GM12878 (cell line): ENCODE results near the gene ZBED4. TPM values are rescaled to one million over a fixed set of nuclear protein-coding genes. Genes with fewer than 3 reads are reported as not detected.

ENCODE experiments used
- ATAC-seq: fragments of 200-7000 bp; cut with Tn5 transposase; 3 replicates; pipeline ENCODE4 v1.9.1; 2020; ENCODE audit warnings: mild to moderate bottlenecking, moderate library complexity
- BruUV-seq: library from RNA; stranded (reverse); fragments of 400-500 nt; replicated peaks from 2 replicates; lab custom pipeline; 2021; lab: Mats Ljungman, UMichigan
- CTCF ChIA-PET: fragments of 300-600 bp; sonication (Branson Sonifier 250); formaldehyde crosslinking; extraction: SDS; loops from one replicate; lab custom pipeline; 2021; ENCODE audit warnings: inconsistent platforms; lab: Yijun Ruan, JAX
- POLR2A ChIA-PET: fragments of 350-600 bp; formaldehyde crosslinking; extraction: SDS; loops from one replicate; lab custom pipeline; 2021; ENCODE audit warnings: inconsistent platforms; lab: Charles Lee
- RAD21 ChIA-PET: fragments of 300-600 bp; sonication (Branson Sonifier 250); formaldehyde crosslinking; loops from one replicate; lab custom pipeline; 2023; ENCODE audit warnings: antibody characterized with exemption; ENCODE audit not compliant: unreplicated experiment; lab: Charles Lee
- SMC1A ChIA-PET: fragments of 300-600 bp; sonication (Branson Sonifier 250); formaldehyde crosslinking; loops from one replicate; lab custom pipeline; 2023; ENCODE audit not compliant: unreplicated experiment, uncharacterized antibody; lab: Charles Lee
- DNase-seq: peaks from one replicate; pipeline ENCODE4 v3.0.0-alpha.2; 2011; ENCODE audit warnings: low read depth, low spot score
- FAIRE-seq: peaks from 3 replicates; lab custom pipeline; 2011; peaks lifted over from hg19 to GRCh38; lab: Jason Lieb, UNC
- H2AFZ ChIP-seq: 2 replicates; pipeline ENCODE4 v1.6.0; 2011; ENCODE audit warnings: low read depth, low read length, control low read depth; ENCODE audit not compliant: control insufficient read depth
- H3K27ac ChIP-seq: 2 replicates; pipeline ENCODE4 v1.5.1; 2011; ENCODE audit warnings: control low read depth; ENCODE audit not compliant: control insufficient read depth, insufficient read depth
- H3K27me3 ChIP-seq, 2 experiments: replicated peaks in 1 of 2; 2 replicates each; pipeline versions ENCODE4 v1.6.0 to v1.6.1; 2011; ENCODE audit warnings: low read length in 1 of 2; ENCODE audit not compliant: control insufficient read depth in 2 of 2, insufficient read depth in 2 of 2
- H3K36me3 ChIP-seq, 2 experiments: 2 replicates each; pipeline ENCODE4 v1.5.1; 2011; ENCODE audit warnings: low read length in 1 of 2; ENCODE audit not compliant: control insufficient read depth in 2 of 2, insufficient read depth in 2 of 2
- H3K4me1 ChIP-seq: 2 replicates; pipeline ENCODE4 v1.6.1; 2011; ENCODE audit warnings: mild to moderate bottlenecking, low read length, moderate library complexity, mixed read lengths; ENCODE audit not compliant: control insufficient read depth, insufficient read depth
- H3K4me2 ChIP-seq: 2 replicates; pipeline ENCODE4 v1.6.0; 2011; ENCODE audit warnings: control low read depth; ENCODE audit not compliant: control insufficient read depth, insufficient read depth
- H3K4me3 ChIP-seq: fragments of 200-600 bp; sonication (generic); 2 replicates; pipeline ENCODE4 v1.5.1; 2016
- H3K79me2 ChIP-seq: 2 replicates; pipeline ENCODE4 v1.6.0; 2011; ENCODE audit warnings: low read length; ENCODE audit not compliant: control insufficient read depth, insufficient read depth
- H3K9ac ChIP-seq: 2 replicates; pipeline ENCODE4 v1.8.0; 2011; ENCODE audit warnings: low read length, control low read depth, mixed read lengths; ENCODE audit not compliant: control insufficient read depth, insufficient read depth
- H3K9me3 ChIP-seq: replicated peaks from 3 replicates; pipeline ENCODE4 v1.5.1; 2011; ENCODE audit warnings: mild to moderate bottlenecking, low read length; ENCODE audit not compliant: control insufficient read depth, insufficient read depth
- H4K20me1 ChIP-seq: 2 replicates; pipeline ENCODE4 v1.6.0; 2011; ENCODE audit not compliant: control insufficient read depth, insufficient read depth
- BCLAF1 ChIP-seq: fragments of 450-650 bp; IDR thresholded peaks from 2 replicates; pipeline ENCODE4 v1.6.1; 2017; ENCODE audit warnings: antibody characterized with exemption, mild to moderate bottlenecking, moderate library complexity
- CEBPB ChIP-seq, 2 experiments: fragments of 150-350 bp in 1 of 2; IDR thresholded peaks; 2 replicates each; pipeline ENCODE4 v1.6.1; 2012 to 2014; ENCODE audit warnings: low read depth in 2 of 2, low read length in 2 of 2, borderline replicate concordance in 1 of 2, inconsistent platforms in 1 of 2
- ELK1 ChIP-seq: IDR thresholded peaks from 2 replicates; pipeline ENCODE4 v1.6.1; 2012; ENCODE audit warnings: low read depth, low read length, improper control_type of control experiment
- EZH2 ChIP-seq: IDR thresholded peaks from 2 replicates; pipeline ENCODE4 v1.6.1; 2012; ENCODE audit warnings: low read depth, mild to moderate bottlenecking, control low read depth, inconsistent platforms, low read length, borderline replicate concordance; ENCODE audit not compliant: control insufficient read depth
- NBN ChIP-seq: fragments of 450-650 bp; IDR thresholded peaks from 2 replicates; pipeline ENCODE4 v1.6.1; 2016
- RUNX3 ChIP-seq: IDR thresholded peaks from 2 replicates; pipeline ENCODE4 v1.6.1; 2012; ENCODE audit warnings: low read length, inconsistent platforms
- STAT1 ChIP-seq: fragments of 450-650 bp; conservative IDR thresholded peaks from 2 replicates; pipeline ENCODE4 v1.6.1; 2014; ENCODE audit warnings: antibody characterized with exemption, mild to moderate bottlenecking
- WGBS: methylation state at CpG from one replicate; pipeline ENCODE4 v1.1.6; 2016; ENCODE audit warnings: low lambda C conversion rate; ENCODE audit not compliant: insufficient replicate concordance, insufficient coverage; ENCODE audit errors: missing lambda C conversion rate; 5-methylcytosine and 5-hydroxymethylcytosine counted together
- in situ Hi-C: fragments of 300-500 bp; cut with MboI; formaldehyde crosslinking; loops from 9 replicates; pipeline ENCODE4 v1.14.3; 2018; ENCODE audit warnings: mixed read lengths
- intact Hi-C: fragments of 100-400 bp; cut with micrococcal nuclease; formaldehyde crosslinking; loops from one replicate; pipeline ENCODE4 v1.14.2; 2022; ENCODE audit not compliant: unreplicated experiment
- polyA plus RNA-seq, 11 experiments: library from polyadenylated mRNA; depleted of rRNA in 4 of 11; unstranded in 6 of 11; stranded (reverse) in 5 of 11; fragments of >200 nt; fragmentation: Nextera tagmentation in 4 of 11; fragmentation: Illumina TruSeq in 1 of 11; extraction: Ambion mirVana in 4 of 11; extraction: Trizol in 1 of 11; gene quantifications; 1 replicate in 1 of 11; 2 replicates in 10 of 11; pipeline versions ENCODE4 v1.2.1 to v1.2.3, GENCODE V29; 2011 to 2016; ENCODE audit warnings: inconsistent platforms in 2 of 11, missing spikeins in 2 of 11, low read depth in 1 of 11
- total RNA-seq, 4 experiments: library from RNA; depleted of rRNA in 3 of 4; stranded (reverse); fragments of >200 nt in 3 of 4; fragmentation: Illumina TruSeq in 1 of 4; extraction: Trizol in 1 of 4; gene quantifications; 2 replicates each; pipeline versions ENCODE4 v1.2.1 to v1.2.3, GENCODE V29; 2013 to 2021

ZBED4 gene
- total and polyA plus RNA-seq, 10 of the 15 experiments (the other 5 are each of a cell fraction or from before 2014, with no cell fraction given) = 2.3 to 21.6 (median 12.8) TPM

- WGBS = over 99% methylated on average over 8 of the region's 8 CpGs
- Histone ChIP-seq H3K27me3 (no peaks in the 10 kb centered on the region), H3K9ac (no peak overlapping the region), H3K36me3 (peaks cover 0 to 5% of the 10 kb centered on the region in 2 experiments; a peak in 3 of 4 replicates), H3K4me3 (no peak overlapping the region), H4K20me1 (no peaks in the 10 kb centered on the region), H3K4me2 (no peak overlapping the region), H3K9me3 (peaks cover 23% of the 10 kb centered on the region; the same call in 2 of the 3 replicates), H3K27ac (no peak overlapping the region), H3K79me2 (peaks cover 54% of the 10 kb centered on the region), H2AFZ (no peak overlapping the region), H3K4me1 (no peaks in the 10 kb centered on the region; the same call in 1 of the 2 replicates)
- TF ChIP-seq CEBPB (IDR thresholded peaks at IDR 0.05; ENCODE audit: borderline replicate concordance in 1 of 2, low read depth in 2 of 2, low read length in 2 of 2) = no peak
- TF ChIP-seq ELK1 = no peak
- no peak for TF ChIP-seq BCLAF1
- no peak for TF ChIP-seq NBN
- TF ChIP-seq RUNX3 = no peak
- TF ChIP-seq EZH2 = no peak
- no peak for TF ChIP-seq STAT1
- ChIA-PET SMC1A (interaction anchor here (1.0 to 1.5 kb wide), 2 partner anchors 9 to 11 kb away, joined by 3 to 4 read pairs; no protein-coding TSS in a partner anchor), RAD21 (no interaction called here), POLR2A (no interaction called here), CTCF (interaction anchor here (1.4 kb wide), 1 partner anchor 15 kb away, joined by 3 read pairs; no protein-coding TSS in a partner anchor)
- BruUV-seq = no TSS peak
- no peak for FAIRE-seq
- in situ Hi-C loops (no loop called here), intact Hi-C loops (no loop called here)
- no peak for ATAC-seq
- DNase-seq = no peak
Measured at GRCh38 chr22:49866646-49867045, 13.0 kb downstream of the ZBED4 start.
